GM18951 (cell line): Measurements from ENCODE around the gene NRARP.

Source experiments
- POLR2A ChIP-seq: IDR thresholded peaks from 4 replicates; pipeline ENCODE4 v1.6.1; 2011; ENCODE audit warnings: mild to moderate bottlenecking; ENCODE audit not compliant: insufficient read length, insufficient read depth; ENCODE audit errors: extremely low read depth
- in situ Hi-C: fragments of 300-500 bp; cut with MboI; formaldehyde crosslinking; loops from one replicate; pipeline ENCODE4 v1.12.0; 2022; ENCODE audit warnings: low sequenced_read_pairs, mixed read lengths, inconsistent platforms; ENCODE audit not compliant: unreplicated experiment

Gene NRARP

DNA sequence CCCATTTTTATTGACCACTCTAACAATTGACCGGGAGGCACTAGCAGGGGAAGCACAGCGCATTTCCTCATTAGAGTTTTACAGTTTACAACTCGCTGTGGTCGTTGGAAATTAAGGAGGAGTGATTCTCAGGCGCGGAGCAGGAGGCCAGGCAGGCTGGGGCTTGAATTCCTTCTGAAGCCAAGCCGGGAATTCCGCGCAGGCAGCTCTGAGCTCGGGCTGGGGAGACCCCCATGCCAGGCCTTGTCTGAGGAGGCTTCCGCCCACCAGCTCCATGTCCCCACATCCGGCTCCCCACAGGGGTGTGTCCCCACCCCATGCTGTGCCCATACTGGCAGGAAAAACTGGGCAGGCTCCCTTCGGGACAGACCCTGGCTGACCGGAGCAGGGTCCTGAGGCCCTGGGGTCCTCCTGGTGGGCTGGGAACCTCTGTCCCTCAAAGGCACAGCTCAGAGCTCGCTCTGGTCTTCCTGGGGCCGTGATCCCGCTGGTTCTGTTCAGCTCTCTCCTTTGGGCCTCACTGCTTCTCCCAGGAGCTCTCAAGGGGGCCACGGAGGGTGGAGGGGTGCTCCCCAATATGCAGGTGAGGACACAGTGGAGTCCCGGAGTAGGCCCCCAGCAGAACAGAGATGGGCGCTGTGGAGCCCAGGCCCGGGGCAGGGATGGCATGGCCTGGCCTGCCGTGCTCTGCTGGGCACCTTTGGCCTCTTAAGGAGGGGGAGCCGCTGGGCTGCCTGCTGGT, 1.3 kb upstream of the NRARP start:
- TF ChIP-seq POLR2A = no peak
- in situ Hi-C loops = no loop called here

DNA sequence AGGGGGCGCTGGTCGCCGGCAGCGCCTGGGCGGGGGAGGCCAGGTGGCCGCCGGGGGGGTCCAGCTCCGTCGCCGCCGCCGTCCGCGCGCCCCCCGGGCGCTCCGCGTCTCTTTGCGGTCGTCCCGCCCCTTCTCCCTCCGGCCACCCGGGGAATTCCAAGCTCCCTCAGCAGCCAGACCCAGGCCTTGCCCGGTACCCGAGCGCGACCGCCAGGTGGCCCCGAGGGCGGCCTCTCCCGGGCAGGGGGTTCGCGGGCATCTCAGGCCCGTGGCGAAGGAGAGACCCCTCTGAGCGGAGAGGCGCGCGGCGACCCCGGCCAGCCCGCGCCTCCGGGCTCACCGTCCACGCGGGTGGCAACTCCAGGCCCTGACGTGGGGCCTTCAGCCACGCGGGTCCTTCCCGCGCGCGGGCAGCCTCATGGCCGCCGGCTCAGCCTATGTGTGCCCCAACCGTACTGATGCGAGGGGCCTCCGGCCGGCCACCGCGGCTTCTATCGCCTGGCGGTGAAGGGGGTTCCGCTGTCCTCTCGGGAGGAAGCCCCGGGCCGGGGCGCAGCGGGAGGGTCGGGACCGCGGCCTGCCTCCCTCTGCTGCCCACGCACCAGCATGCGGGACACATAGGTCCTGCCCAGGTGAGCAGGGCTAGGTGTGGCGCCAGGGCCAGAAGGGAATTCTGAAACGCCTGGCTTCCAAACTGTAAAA, 529 bp upstream of the NRARP start:
- no peak for TF ChIP-seq POLR2A
- in situ Hi-C loops = no loop called here

DNA sequence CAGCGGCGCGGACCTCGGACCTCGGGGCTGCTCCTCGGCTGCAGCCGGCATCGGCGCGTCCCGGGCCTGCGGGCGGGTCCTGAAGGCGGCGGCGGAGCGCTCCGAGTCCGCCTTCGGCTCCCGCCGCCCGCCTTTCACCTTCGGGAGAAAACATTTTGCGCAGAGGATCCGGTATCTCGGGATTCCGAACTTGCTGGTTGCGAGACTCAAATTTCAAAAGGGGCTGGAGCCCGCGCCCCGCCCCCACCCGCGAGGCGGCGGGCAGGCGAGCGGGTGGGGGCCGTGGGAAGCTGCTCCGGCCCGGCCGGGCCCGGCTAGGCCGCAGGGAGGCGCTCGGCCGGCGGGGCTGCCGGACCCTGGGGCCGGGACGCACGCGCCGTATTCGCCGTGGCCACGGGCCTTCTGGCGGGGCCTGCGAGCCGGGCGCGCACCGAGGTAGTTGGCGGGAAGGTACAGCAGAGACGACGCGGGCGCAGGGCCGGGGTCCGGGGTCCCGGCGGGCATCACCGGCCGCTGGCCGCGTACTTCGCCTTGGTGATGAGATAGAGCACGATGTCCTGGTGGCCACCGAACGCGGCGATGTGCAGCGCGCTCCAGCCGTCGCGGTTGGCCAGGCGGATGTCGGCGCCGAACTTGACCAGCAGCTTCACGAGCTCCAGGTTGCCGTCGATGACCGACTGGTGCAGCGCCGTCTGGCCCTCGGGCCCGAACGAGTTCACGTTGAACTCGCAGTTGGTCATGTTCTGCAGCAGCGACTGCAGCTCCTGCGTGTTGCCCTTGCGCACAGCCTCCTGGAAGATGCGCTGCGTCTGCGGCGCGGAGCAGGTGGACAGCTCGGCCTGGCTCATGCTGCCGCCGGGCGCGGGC, 757 bp downstream of the NRARP start:
- no peak for TF ChIP-seq POLR2A
- in situ Hi-C loops = no loop called here

DNA sequence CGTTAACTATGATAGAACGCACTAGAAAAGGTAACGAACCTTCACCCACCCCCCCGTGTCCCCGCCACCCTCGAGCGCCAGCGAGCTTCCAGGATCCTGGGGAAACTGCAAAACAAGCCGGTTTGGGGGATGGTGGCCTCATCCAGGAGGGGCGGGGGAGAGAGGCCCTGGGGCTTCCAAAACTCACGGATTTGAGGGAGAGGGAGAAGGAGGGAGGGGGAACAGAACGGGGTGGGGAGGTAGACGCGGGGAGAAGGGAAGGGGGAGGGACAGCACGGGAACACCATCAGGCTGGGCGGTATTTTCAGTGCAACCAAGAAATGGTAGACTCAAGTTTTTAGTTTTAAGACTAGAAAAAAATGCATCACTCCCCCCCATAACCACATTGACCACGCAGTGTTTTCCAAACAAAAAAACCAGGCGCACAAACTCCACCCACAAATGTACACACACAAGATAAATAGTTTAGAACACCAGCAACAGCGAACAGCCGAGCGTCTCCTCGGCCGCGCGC, 1.4 kb downstream of the NRARP start:
- TF ChIP-seq POLR2A = no peak
- in situ Hi-C loops = no loop called here

DNA sequence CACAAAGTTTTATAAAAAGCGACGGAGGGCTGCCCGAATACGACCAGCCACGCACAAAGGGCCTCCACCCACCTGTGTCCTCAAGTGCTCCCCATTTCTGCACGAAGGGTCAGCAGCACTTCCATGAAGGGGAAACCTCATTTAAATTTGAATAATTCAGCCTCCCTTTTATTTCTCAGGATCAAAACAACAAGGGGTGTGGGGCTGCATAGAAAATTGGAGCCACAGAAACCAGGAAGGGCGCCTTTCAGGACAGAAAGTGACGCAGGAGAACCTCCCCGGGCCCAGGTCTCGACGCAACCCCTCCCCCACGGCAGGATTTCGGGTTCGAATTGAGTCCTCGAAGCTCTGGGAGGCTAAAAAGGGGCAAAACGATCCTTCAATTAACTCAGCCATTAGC, 2.1 kb downstream of the NRARP start:
- in situ Hi-C loops = loop anchor here (10.0 kb wide), 2 partner anchors 105 to 225 kb away; no protein-coding TSS in a partner anchor
- no peak for TF ChIP-seq POLR2A

DNA sequence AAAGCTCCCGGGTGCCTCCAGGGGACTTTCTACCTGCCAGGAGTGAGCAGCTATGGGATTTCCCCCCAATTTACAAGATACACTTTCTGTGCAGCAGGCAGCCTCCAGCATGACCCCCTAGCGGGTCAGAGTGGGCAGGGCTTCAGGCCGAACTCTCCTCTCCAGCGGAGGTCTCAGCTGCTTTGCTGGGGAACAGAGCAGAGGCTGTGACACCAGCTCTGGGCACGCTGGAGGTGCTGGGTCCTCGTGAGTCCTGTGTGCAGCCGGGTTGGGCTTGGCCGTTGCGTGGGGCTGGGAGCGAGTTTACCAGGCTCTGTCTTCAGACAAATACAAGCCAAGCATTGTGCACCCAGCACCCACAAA, 2.9 kb downstream of the NRARP start:
- no peak for TF ChIP-seq POLR2A
- in situ Hi-C loops = loop anchor here (10.0 kb wide), 2 partner anchors 106 to 226 kb away; no protein-coding TSS in a partner anchor

DNA sequence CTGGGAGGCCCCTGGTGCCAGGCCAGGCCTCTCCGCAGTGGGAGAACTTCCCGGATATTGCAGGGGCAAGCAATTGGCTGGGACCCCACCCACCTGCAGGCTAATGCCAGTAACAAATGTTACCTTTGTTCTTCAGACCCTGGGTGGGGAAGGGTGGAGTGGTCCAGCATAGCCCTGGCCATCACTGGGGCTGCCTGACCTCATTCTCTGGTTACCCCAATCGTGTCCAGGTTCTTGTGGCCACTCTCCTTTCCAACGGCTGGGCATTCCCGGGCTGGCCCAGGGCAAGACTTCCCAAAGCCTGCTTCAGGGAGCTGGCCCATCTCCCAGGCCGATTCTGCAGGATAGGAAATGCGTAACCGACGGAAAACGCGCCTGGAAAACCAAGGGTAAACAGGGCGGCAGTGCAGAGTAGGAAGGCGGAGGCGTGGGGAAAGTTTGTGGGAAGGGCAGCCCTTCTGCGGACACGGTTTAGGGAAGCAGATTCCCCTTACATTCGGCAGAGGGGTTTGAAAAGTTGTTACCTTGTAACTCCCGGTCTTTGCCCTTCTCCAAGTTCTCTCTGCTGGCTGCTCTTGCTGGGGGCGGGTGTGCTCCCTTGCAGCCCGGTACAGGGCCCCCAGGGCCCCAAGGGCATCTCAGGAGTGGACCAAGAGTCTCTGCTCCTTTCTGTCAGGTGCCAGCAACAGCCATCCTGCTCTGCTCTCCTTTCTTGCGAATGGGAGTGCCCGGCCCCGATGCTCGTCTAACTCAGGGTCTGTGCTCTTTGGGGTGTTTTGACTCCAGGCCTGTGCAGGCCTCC, 3.5 kb downstream of the NRARP start:
- no peak for TF ChIP-seq POLR2A
- in situ Hi-C loops = loop anchor here (10.0 kb wide), 2 partner anchors 106 to 226 kb away; no protein-coding TSS in a partner anchor

DNA sequence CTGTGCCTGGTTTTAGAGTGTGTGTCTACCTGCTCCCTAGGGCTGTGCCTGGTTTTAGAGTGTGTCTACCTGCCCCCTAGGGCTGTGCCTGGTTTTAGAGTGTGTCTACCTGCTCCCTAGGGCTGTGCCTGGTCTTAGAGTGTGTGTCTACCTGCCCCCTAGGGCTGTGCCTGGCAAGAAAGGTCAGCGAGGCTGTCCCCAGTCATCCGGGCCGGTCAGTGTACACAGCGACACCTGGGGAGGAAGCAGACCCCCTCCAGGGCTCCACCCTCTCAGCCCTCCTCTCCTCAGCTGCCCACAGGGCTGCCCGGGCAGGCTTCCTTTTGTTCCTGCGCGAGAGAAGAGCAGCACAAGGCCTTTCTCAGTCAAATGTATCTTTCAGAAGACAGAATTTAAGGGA, 4.1 kb downstream of the NRARP start:
- in situ Hi-C loops = loop anchor here (10.0 kb wide), 2 partner anchors 107 to 227 kb away; no protein-coding TSS in a partner anchor
- no peak for TF ChIP-seq POLR2A

DNA sequence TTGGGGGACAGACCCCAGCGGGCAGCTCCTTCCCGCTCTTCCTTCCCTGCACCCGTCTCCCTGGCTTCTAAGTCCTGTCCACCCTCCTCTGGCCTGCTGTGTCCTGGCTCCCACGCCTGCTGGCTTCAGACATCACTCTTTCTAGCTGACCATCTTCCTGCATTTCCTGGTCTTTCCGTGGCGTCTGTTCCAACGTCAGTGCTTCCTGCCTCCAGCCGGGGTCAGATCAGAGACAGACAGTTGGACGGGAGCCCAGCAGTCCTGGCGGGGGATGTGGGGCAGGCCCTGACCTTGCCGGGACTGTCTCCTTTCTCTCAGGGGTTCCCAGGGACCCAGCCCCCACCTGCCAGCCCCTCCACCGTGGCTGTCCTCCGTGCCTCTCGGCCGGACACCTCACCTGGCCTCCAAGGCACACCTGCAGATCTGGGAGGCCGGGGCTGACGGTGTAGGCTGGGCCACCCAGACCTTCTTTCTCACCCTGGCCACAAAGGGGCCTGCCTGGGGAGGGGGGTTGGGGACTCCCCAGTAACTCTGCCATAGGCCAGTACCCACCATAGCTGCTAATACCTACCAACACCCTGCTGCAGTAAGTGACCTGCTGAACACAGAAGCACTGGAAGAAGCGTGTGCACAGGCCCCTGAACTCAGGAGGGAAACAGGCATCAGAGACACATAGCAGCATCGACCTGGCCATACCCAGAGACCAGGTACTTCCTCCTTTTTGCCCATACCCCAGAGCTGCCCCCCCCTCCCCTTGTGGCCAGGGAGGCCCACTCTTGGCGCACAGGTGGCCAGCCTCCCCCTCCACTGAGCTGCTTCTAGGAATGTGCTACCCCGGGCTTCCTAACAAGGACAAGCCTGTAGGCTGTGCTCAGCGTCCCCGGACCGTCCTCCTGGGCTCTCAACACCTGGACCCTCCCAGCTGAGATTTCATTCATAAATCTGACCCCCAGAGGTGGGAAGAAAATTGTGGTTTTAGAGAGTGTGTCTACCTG, 5.1 kb downstream of the NRARP start:
- in situ Hi-C loops = loop anchor here (10.0 kb wide), 2 partner anchors 108 to 228 kb away; no protein-coding TSS in a partner anchor
- no peak for TF ChIP-seq POLR2A

DNA sequence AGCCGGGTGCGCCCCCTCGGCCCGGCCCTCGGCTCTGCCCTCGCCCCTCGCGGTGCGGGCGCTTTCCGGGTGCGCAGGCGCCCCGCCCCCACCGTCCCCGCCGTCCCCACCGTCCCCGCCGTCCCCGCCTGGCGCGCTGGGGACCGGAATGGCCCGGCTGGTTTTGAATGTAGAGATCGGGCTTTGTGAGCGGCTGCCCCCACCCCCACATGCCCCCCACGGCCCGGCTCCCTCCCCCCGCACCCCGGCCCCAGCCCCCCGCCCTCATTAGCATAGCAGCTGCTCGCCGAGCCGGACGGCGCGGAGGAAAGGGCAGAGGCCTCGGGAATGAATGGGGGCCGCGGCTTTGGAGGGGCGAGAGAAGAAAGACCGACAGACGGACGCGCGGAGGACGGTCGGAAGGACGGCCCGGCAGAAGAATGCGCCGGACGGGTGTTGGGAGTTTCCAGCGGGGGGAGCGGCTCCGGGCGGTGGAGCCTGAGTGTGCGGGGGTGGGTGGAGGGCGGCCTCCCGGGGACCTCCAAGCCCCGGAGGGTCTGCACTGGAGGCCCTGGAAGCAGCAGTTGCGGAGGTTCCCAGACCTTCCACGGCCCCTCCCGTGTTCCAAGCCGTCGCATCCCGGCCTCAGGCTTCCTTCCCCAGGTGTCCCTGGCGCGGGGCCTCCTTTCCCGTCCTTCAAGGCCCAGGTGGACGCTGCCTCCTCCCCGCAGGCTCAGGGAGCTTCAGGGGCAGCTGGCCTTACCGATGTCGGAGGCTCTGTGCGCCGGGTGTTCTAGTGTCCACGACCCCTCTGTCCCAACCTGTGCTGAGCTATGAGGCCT, 6.0 kb downstream of the NRARP start:
- in situ Hi-C loops = loop anchor here (10.0 kb wide), 2 partner anchors 109 to 229 kb away; no protein-coding TSS in a partner anchor
- TF ChIP-seq POLR2A = no peak

DNA sequence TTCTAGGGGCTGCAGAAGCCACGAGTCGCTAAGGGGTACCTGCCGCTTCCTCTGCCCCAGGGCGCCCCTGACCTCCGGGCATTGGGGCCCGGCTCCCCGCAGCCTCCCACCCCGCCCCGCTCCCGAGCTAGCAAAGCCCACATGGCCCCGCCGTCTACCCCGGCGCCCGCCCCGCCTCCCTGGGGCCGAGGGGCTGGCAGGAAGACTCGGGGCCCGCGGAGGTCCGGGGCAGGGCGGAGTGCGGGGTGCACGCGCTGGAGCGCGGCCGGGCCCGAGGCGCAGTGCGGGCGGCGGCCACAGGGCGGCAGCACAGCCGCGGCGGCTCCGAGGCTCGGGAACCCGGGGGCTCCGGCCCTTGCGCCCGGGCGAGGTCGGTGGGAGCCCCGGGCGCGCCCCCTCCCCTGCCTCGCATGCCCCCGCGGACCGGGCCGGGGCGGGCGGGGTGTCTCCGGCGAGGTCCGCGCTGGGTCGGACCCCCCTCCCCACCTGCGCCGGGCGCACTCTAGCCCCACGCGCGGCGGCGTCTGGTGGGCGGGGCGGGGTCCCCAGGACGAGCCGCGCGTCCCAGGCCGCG, 6.7 kb downstream of the NRARP start:
- TF ChIP-seq POLR2A = no peak
- in situ Hi-C loops = loop anchor here (10.0 kb wide), 2 partner anchors 109 to 229 kb away; no protein-coding TSS in a partner anchor
